ENCODE measurements around the gene RASGEF1C.

Gene RASGEF1C

DNA sequence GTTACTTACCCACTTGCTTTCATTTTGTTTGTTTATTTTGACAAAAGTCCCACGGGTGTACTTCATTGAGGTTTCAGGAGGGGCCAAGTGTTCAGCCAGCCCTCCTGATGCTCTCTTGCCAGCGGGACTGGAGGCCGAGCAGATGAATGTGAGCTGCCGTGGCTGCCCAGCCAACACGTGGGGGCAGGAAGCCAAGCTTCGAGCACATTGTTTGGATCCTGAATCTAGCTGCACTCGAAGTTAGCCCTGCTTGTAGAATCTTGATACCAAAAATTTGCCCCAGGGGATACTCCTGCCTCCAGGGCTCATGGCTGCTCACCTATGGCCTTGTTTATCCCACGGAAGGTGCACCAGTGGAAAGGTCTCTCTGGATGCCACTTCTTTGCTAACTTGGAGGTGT, 49.3 kb downstream of the RASGEF1C start:
- DNase-seq (ENCODE audit: low read depth in 2 of 2): no peak

DNA sequence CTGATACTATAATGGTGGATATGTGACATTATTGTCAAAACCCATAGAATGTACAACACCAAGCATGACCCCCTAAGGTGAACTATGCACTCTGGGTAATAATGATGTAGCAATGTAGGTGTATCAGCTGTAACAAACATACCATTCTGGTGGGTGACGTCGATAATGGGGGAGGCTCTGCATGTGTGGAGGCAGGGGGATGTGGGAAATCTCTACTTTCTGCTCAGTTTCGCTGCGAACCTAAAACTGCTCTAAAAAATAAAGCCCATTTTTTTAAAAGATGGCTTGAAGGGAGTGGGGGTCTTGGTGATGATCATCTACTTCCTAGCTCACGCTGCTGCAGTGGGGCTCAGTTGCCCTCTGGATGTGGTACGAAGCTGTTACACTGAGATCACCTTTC, 51.1 kb downstream of the RASGEF1C start:
- no peak for DNase-seq (ENCODE audit: low read depth in 2 of 2)

DNA sequence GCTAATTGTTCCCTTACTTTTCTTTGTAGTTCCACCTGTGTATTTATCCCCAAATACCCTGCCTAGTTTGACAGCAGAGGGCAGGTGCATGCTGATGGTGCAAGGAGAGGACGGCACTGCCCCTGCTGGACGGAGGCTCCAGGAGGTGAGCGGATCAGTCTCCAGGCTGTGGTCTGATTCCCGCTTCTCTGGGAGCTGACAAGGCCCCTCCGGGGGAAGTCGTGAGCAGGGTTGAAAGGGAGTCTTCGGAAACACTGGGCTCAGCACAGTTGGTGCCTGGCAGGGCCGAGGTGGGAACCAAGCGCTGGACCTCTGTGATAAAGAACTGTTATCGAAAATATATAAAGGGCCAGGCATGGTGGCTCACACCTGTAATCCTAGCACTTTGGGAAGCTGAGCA, 52.9 kb downstream of the RASGEF1C start:
- DNase-seq (ENCODE audit: low read depth in 2 of 2): no peak

DNA sequence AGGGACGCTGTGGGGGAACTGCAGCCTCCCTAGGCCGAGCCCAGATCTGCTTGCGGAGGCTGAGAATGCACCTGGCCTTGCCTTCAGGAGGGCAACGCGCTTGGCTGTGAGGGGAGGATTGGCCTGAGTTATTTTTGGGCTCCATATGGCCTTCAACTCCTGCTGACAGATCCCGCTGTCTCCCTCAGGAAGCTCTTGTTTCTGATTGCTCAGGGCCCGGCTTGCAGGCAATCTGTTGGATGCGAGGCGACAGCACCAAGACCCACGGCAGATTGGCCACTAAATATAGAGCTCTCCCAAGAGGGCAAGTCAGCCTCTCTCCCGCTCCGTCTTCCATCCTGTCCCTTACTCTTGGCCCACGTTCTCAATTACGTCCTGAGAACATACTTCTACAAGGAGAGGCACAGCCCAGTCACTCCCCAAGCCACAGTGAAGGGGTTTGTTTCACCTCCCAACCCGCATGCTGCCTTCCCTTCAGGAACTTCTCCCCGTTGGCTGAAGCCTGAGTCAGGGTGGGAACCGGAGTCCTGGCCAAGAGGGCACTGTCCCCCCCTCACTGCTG, 53.6 kb downstream of the RASGEF1C start:
- DNase-seq (ENCODE audit: low read depth in 2 of 2): no peak

DNA sequence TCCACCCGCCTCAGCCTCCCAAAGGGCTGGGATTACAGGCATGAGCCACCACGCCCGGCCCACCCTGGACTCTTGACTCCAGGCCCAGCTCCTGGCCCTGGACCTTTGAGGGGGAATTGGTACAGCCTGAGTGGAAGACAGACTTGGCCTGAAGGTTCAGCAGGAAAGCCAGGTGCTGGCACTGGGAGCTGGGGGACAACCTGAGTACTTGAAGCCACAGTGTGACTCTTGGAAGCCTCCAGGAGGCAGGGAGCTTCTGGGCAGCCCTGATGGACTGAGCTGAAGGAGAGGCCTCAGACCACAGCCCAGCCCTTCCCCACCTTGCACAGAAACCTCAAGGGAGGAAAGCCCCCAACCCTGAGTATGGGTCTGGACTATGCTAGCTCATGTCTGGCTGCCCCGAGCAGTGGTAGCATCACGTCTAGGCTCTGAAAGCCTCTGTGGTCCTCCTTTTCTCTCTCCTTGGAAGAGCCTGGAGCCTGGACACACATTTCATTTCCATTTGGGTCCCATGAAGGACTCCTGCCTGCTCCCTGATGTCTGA, 54.1 kb downstream of the RASGEF1C start:
- DNase-seq (ENCODE audit: low read depth in 2 of 2): no peak

DNA sequence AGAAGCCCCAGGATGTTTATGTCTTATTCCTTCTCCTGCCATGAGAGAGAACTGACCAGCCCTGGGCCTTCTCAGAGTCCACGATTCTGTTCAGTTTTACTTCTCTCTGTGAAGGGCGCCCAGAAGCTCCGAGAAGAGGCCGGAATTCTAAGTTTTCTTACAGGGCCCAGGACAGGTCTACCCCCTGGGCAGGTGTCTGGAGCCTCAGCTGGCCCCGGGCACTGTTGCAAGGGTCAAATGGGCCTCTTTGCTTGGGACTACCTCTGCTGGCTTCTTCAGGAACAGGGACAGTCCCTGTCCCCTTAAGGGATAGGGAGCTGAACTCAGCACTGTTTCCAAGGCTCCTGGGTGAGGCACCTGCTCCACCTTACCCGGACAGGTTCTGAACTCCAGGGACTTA, 55.0 kb downstream of the RASGEF1C start:
- no peak for DNase-seq (ENCODE audit: low read depth in 2 of 2)

DNA sequence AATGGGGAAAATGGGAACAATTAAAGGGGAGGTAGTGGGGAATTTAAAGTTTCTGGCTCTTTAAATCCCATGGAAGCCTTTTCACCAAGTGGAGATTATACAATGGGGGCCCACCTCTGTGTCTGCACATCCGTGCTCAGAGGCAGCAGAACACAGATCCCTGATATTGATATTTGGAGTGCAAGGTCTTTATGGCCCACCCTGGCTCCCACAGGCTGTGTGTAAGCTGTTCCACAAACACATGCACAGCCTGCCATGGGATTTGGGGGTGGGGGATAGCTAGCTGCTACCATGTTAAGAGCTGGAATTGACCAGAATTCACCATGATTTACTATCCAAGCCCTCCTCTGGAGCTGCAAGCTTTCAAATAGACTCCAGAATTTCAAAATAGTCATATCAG, 55.9 kb downstream of the RASGEF1C start:
- no peak for DNase-seq (ENCODE audit: low read depth in 2 of 2)

DNA sequence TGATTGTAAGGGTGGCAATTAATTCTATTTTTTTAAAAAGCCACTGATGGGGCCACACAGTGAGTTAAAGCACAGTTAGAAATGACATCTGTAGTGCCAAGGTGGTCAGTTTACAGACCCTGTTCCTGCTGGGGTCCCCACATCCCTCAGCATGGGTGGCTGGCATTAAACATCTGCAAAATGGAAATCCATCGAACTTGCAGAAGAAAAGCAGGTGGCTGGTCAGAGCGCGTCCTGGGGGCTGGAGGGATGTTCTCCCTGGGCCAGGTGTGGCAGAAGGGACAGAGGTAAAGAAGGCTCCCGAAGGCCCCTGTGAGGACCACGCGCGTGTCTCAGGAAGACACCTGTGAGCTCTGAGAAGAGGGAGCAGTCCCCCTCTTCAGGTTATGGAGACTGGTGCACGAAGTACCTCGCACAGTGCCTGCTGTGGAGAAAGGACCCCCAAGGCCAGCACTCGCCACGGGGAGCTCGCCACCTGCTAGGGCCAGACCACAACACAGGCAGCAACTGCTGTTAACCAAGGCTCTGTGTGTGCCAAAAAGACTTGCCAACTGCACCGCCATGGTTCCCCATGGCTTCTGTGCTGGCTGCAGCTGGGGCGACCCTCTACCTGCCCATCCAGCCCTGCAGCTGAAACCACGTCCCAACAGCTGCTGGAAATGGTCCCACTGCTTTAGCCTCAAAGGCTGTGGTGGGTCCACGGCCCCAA, 65.2 kb downstream of the RASGEF1C start:
- DNase-seq (ENCODE audit: low read depth in 2 of 2): no peak

DNA sequence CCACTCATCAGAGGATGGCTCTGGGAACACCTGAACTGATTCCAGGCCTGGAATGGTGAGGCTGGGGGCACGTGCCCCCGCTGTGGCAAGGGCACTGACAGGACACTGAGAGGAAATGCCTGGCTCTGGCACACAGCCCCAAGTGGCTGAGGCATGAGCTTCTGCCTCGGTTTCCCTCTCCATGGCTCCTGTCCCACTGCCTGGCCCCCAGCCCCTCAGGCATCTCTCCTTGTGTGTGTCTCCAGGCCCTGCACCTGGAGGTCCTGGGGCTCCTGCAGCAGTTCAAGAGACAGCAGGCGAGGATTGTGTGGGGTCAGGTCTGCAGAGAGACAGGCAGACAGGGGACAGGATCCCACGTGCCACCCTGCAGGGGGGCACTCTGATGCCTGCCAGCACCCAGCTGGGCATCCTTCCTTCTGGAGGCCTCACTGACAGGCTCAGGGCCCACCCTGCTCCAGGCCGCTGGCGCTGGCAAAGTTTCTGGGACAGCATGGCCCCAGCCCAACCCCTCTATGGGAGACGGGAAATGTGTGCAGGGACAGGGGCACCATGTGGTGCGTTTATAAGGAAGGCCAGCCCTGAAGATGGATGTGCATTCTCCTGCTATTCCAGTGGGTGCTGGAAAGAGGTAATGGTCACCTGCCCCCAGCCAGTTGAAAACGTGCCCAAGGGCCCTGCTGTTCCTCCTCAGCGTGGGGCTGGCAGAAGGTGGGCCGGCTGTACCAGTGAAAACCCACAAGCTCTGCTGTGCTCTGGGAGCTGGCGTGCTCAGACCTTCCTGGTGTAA, 66.0 kb downstream of the RASGEF1C start:
- DNase-seq (ENCODE audit: low read depth in 2 of 2): no peak

DNA sequence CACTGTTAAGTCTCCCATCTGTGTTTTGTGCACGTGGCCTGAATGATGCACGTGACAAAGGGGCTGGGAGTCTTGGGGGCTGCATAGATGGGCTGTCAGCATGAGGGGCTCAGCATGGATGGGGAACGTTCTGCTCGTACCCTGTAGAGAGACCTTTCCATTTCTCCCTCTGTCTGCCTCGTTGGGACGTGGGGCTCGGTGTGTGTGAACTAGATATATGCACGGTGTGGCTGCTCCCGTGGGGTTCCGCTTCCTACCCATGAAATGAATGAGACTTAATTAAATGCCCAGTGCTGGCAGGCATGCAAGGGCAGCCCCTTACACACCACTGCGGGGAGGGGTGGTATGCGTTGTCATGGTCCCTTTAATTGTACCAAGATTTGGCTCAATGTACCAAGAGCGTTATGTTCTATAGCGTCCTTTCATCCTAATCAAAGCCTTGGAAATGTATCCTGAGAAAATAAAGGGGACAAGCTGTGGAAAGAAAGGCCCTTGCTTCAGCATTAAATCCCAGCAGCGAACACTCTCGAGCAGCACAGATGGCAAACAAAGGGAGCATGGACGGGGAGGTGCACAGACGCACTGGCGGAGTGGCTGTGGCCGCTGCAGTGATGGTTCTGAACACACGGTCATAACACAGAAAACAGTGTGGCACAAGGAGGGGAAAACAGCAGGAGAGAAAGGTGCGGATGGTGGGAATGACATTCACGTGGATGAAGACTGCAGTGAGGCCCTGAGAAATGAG, 66.8 kb downstream of the RASGEF1C start:
- DNase-seq (ENCODE audit: low read depth in 2 of 2): no peak

DNA sequence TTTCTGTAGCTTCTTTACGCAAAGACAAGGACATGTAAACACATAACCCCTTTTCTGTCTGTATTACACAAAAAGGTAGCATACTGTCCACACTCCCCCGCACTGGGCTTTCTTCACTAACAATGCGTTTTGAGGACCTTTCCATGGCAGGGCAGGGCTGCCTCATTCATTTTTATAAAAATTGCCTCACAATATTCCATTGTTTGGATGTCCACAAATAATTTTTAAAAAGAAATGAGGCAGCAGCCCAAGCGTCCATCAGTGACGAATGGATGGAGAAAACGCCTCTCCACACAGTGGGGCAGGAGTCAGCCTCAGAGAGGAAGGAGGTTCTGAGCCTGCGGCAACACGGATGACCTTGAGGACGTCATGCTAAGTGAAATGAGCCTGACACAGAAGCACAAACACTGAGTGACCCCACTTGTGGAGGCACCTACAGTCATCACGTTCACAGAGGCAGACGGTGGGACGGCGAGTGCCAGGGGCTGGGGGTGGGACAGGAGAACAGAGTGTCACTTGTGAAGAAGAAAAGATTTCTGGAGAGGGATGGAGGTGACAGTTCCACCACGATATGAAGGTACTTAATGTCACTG, 67.8 kb downstream of the RASGEF1C start:
- DNase-seq (ENCODE audit: low read depth in 2 of 2): no peak

DNA sequence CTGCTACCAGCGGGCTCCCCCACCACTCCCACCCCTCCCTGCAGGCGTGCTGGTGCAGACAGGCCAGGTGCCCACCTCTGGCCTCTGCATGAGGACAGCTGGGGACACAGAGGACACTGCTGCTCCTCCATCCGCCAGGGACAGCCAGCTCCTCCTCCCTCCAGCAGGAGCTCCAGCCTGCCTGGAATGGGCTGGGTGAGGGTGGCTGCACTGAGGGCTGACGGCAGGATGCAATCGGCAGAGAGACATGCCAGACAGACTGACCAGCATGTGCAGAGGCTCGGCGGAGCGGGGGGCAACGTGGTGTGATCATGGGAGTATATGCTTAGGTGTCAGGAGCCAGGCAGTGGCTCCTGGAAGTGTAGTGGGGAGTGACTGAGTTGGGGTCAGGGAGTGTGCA, 68.4 kb downstream of the RASGEF1C start:
- no peak for DNase-seq (ENCODE audit: low read depth in 2 of 2)

DNA sequence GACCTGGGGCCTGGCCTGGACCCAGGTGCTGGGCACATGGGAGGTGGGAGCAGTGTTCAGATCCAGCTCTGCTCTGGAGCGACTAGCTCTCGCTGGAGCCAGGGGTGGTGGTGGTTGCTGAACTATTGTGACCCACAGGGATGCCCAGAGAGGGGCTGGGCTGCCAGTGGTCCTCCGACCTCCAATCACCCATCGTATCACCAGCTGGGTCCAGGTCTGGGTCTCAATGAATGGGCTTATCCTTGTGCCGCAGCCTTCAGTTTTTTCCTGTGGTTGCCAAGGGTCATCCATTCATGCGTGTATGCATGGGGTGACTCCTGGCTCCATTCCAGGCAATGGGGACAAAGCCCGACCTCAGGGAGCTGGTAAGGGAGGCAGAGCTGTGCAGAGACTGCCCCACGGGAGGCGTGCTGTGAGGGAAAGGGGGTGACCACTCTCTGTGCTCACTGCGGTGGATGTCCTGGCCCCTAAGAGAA, 68.9 kb downstream of the RASGEF1C start:
- DNase-seq (ENCODE audit: low read depth in 2 of 2): no peak

DNA sequence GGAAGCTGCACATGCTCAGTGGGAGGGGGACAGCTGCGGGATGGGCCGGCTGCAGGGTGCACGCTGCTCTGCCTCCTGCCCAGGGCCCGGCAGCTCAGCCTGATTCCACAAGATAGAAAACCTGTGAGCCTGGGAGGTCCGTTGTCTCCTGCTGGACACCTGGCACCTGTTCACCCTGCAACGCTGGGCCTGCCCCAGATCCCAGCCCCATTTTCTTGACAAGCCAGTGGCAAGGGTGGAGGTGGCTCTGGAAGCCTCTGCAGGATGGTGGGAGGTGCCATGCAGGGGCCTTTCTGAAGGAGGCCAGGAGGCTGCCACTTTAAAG, 69.3 kb downstream of the RASGEF1C start:
- DNase-seq (ENCODE audit: low read depth in 2 of 2): no peak

DNA sequence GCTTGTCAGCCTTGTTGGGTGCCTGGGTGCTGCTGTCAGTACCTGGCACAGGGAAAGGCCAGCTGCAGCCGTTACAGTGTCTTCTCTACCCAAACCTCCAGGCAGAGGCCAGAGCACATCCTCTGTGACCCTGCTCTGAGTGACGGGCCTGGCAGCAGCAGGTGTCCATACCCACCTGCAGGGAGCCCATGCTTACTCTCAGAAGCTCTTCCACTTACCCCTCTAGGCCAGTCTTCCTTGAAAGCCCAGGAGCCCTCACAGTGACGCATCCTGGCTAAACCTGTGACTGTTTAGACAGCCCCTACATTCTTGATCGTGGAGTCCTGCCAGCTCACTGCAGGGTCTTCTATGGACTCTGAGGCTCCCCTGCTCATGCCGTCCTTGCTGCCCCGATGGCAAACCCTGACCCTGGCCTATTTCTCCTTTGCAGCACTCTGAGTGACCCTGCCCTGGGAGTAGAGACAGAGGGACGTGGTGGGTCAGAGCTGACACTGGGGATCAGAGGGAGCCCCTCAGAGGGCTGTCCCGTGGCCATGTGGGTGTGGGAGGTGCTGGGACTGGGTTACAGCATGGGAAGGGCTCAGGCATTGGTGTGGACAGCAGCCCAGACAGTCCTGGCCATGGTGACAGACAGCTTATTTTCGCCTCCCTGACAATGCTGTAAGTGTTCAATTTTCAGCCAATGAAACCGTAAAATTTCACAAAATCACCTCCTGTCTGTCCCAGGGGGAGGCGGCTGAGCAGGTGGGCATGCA, 69.9 kb downstream of the RASGEF1C start:
- DNase-seq (ENCODE audit: low read depth in 2 of 2): no peak

DNA sequence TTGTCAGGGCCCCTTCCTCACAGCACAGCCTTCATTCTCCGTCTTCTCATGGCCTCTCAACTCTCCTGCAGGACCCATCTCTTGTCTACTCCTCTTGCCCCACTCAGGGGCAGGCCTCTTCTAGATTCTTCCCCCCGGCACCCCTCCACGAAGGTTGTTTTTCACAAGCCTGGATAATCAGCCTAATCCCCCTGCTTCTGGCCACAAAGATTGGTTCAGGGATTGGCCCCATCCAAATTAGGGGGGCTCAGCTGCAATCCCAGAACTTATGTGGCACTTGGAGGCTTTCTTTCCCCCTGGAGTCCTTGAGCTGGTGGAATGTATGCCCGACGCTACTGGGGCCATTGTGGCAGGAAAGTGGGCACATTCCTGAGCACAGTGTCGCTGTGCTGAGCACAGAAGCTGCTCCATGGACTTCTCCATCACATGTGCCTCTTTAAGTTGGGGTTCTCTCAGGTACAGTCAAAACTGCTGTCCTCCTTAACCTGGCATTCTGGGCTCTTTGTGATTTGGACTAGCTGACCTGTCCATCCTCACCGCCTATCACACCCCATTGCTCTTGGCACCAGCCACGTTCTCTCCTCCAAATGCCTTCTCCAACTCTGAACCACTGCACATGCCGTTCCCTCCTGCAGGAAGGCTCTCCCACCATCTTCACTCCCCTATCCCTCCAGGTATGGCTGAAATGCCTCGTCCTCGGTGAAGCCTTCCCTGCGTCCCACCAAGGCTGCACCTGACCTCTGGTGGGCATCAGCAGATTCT, 70.6 kb downstream of the RASGEF1C start:
- no peak for DNase-seq (ENCODE audit: low read depth in 2 of 2)

DNA sequence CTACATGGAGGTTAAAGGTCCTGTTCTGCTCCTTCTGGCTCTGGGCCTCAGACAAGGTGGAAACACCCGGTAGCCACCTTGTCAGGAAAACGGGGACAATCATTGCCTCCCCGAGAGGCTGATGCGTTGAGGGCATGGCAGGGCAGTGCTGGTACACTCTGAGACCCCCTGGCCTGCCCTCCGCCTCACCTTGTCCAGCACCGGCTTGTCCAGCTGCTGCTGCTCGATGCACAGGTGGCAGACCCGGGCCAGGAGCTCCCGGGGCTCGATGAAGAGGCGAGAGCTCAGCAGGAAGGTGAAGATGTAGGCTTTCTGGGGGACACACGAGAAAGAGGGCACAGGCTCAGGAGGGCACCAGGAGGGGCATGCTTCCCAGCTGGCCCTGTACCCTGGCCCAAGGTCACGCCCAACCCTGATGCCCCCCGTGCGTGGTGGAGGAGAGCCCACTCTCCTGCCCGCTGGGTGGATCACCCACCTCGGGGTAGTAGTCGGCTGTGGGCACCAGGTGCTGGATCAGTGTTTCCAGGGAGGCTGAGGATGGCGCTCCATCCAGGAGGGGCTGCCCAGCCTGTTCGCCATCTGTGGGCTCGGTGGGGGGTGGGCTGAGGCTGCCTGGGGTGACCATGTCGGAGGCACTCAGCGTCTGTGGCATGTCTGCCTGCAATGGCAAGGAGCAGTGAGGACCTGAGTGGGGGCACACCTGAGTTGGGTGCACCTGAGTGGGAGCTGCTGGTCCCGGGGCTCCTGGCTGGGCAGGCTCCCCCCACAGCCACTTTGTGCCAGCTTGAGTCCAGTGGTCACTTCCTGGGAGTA, 71.4 kb downstream of the RASGEF1C start:
- DNase-seq (ENCODE audit: low read depth in 2 of 2): no peak

DNA sequence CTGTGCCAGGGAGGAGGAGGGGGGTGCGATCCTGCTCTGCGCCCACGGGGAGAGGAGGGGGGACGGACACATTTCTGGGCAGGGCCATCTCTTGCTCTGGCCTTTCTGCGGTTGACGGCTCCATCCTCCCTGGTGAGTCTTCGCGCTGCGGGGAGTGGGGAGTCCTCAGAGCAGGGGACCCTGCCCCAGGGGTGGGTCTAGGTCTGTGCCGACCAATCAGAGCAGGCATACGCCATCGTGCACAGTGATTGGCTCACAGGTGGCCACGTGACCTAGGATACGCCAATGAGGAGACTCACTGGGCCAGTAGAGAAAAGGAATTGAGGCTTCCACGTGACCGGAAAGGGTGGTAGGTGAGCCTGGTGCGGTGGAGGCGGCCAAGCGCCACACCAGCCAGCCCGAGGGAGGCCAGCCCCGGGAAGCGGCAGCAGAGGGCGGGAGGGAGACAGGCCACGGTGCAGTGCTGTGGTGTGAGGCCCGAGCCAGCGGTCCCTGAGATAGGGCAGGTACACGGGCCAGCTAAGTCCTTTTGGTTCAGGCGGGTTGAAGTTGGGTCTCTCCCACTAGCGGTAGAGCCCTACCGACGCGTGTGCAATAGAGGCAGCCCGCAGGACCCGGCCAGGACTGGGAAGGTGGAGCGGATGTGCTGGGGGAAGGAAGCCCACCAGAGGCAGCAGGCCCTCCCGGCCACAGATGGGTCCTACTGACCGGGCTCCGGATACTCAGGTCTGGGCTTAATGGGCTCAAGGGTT, 72.2 kb downstream of the RASGEF1C start:
- DNase-seq (ENCODE audit: low read depth in 2 of 2): no peak
